Thyroid gland (tissue), 4 donors: ENCODE results near the gene PACSIN1. TPM values are rescaled to one million over a fixed set of nuclear protein-coding genes. Genes with fewer than 3 reads are reported as not detected.

Experiments
- DNase-seq, 2 donors: peaks; one replicate each; pipeline ENCODE4 v3.0.0-alpha.2; 2019
- H3K27ac ChIP-seq, 3 donors: fragments of 200-600 bp; sonication (generic); 1 replicate in 2 of 3; 2 replicates in 1 of 3; pipeline ENCODE4 v1.5.1; 2016 to 2019; ENCODE audit warnings: mild to moderate bottlenecking in 1 of 3, moderate library complexity in 1 of 3
- H3K27me3 ChIP-seq: fragments of 200-600 bp; sonication (generic); one replicate; pipeline ENCODE4 v1.5.1; 2019
- H3K36me3 ChIP-seq, 2 donors: fragments of 200-600 bp; sonication (generic); one replicate each; pipeline ENCODE4 v1.5.1; 2016 to 2019
- H3K4me1 ChIP-seq, 2 donors: fragments of 200-600 bp; sonication (generic); one replicate each; pipeline ENCODE4 v1.5.1; 2017 to 2019
- H3K4me3 ChIP-seq, 3 donors: fragments of 200-600 bp; sonication (generic); replicated peaks in 1 of 3; 1 replicate in 2 of 3; 2 replicates in 1 of 3; pipeline ENCODE4 v1.5.1; 2016; ENCODE audit warnings: mild to moderate bottlenecking in 1 of 3
- H3K9me3 ChIP-seq: fragments of 200-600 bp; sonication (generic); one replicate; pipeline ENCODE4 v1.5.1; 2017
- CTCF ChIP-seq, 6 experiments: fragments of 200-600 bp in 3 of 6; fragments of 450-650 bp in 3 of 6; sonication (generic) in 3 of 6; IDR thresholded peaks; one replicate each; pipeline ENCODE4 v1.5.1; 2016 to 2019; ENCODE audit warnings: antibody characterized with exemption in 6 of 6, mild to moderate bottlenecking in 2 of 6, inconsistent platforms in 1 of 6, moderate library complexity in 1 of 6
- POLR2A ChIP-seq, 2 donors: fragments of 450-650 bp; IDR thresholded peaks; one replicate each; pipeline ENCODE4 v1.6.1; 2017; ENCODE audit warnings: antibody characterized with exemption in 2 of 2, mild to moderate bottlenecking in 2 of 2, moderate library complexity in 1 of 2
- WGBS, 2 donors: methylation state at CpG; one replicate each; pipeline ENCODE4 v1.1.5; 2017; 5-methylcytosine and 5-hydroxymethylcytosine counted together
- intact Hi-C: fragments of 100-400 bp; cut with DNase I; formaldehyde crosslinking; loops from one replicate; pipeline ENCODE4 v1.15.1; 2023
- total RNA-seq, 4 donors: library from RNA; depleted of rRNA; stranded (reverse); fragments of >200 nt; gene quantifications; one replicate each; pipeline ENCODE4 v1.2.3, GENCODE V29; 2016

PACSIN1 gene
- total RNA-seq, 4 donors from 2014 or later: 0.11 TPM; not detected in 3

DNA sequence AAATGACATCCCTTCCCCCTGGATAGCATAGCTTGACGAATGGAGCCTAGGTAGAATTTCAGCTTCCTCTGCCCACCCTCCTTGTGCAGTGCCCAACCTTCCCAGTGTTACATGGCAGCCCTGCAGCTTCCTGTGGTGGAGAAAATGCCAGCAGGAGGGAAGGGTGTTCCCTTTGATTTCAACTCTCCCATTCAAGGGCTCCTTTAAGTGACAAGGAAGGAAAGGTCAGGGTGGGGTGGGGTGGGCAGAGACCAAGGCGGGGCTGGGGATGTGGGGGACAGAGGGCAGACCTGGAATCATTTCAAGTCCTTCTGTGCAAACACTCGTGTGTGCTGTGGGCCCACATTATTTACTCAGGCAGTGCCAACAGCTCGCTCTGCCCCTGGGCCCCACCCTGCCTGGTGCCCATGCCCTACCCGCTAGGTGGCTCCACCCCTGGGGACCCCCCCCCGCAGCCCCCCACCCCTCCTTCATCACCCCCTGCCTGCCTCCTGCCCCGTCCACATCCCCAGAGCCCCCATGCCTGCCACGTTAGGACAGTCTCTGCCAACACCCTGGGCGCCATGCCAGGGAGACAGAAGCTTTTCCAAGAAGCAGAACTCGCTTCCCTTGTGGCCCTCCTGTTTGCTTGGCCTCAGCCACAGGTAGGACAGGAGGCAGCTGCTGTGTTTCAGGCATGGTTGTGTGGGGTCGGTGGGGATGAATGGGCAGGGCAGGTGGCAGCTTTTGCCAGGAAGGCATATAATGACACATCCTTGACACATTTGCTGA is 80.9 kb downstream of the PACSIN1 start:
- no peak for TF ChIP-seq CTCF (IDR thresholded peaks at IDR 0.05)
- TF ChIP-seq POLR2A (IDR thresholded peaks at IDR 0.05): no peak
- Histone ChIP-seq H3K9me3 (no peaks in the 10 kb centered on the region), H3K36me3 (no peaks in the 10 kb centered on the region), H3K4me1 (peaks cover 9 to 30% of the 10 kb centered on the region in 2 donors), H3K4me3 (no peak overlapping the region), H3K27me3 (no peaks in the 10 kb centered on the region), H3K27ac (peak overlapping the region; percentile 1 to 49 (median 23))
- WGBS, 2 donors: 13 to 14% methylated on average over 8 to 10 of the region's 11 CpGs
- DNase-seq: peak; percentile 92 to 93
- intact Hi-C loops: no loop called here

- H3K27me3 ChIP-seq: no peaks in the 10 kb centered on the region
- H3K36me3 ChIP-seq: no peaks in the 10 kb centered on the region
- H3K27ac ChIP-seq: peak overlapping the region in 1 of 3 donors; percentile 49
- no peaks in the 10 kb centered on the region for H3K9me3 ChIP-seq
- peaks cover 9 to 34% of the 10 kb centered on the region in 2 donors for H3K4me1 ChIP-seq
- H3K4me3 ChIP-seq: no peak overlapping the region
- no peak for DNase-seq
- intact Hi-C loops: no loop called here
- WGBS, 2 donors: 87 to 92% methylated on average over 8 to 10 of the region's 11 CpGs
- TF ChIP-seq POLR2A (IDR thresholded peaks at IDR 0.05) (no peak), CTCF (IDR thresholded peaks at IDR 0.05) (no peak)
Measured at GRCh38 chr6:34547701-34548644, 82.1 kb downstream of the PACSIN1 start.

DNA sequence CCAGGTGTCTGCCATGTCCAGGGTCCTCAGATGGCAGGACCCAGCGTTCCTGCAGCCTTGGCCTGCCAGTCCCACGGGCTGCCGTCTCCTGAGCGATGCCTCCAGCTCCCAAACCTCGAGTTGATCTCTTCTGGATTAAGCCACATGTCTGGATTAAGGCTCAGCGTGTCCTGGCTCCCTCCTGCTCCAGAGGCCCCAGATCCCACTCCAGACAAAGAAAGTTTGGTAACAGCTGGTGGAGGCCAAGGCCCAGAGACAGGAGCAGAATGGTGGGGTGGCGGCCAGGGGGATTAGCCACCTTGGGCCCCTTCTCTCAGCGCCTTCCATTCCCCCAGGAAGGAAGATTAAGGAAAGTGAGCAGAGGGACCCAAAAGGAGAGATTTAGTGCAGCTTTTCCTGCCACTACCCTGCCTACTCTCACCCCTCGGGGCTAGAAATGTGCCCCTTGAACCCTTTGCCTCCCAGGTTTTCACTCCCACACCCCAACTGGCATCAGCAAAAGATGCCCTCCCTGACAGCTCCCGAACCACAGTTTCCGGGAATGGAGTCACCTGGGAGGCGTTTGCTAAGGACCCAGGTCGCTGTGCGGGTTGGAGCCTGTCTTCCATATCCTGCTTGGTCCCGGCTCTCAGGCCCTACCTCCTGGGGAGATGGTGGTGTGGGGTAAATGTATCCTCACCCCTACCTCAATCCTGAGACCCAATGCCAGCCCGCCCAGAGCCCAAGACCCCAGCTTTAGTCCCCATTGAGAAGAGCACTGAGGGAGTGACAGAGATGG is 83.3 kb downstream of the PACSIN1 start:
- intact Hi-C loops: no loop called here
- H3K36me3 ChIP-seq: no peaks in the 10 kb centered on the region
- H3K27ac ChIP-seq: no peak overlapping the region
- TF ChIP-seq CTCF (IDR thresholded peaks at IDR 0.05) (no peak), POLR2A (IDR thresholded peaks at IDR 0.05) (no peak)
- no peaks in the 10 kb centered on the region for H3K9me3 ChIP-seq
- WGBS, 2 donors: 88 to 89% methylated on average over 11 to 14 of the region's 16 CpGs
- H3K27me3 ChIP-seq: no peaks in the 10 kb centered on the region
- no peak overlapping the region for H3K4me3 ChIP-seq
- DNase-seq: no peak
- H3K4me1 ChIP-seq: peaks cover 9 to 40% of the 10 kb centered on the region in 2 donors

GRCh38 chr6:34549804-34550202 is 83.9 kb downstream of the PACSIN1 start:
- no peak for TF ChIP-seq POLR2A (IDR thresholded peaks at IDR 0.05)
- no peak for TF ChIP-seq CTCF (IDR thresholded peaks at IDR 0.05)
- no peaks in the 10 kb centered on the region for H3K27me3 ChIP-seq
- intact Hi-C loops: no loop called here

More at GRCh38 chr6:34549804-34550202, 83.9 kb downstream of the PACSIN1 start:
- no peaks in the 10 kb centered on the region for H3K9me3 ChIP-seq
- WGBS, 2 donors: 86 to 88% methylated on average over 2 of the region's 2 CpGs
- H3K4me3 ChIP-seq: no peak overlapping the region
- DNase-seq: no peak
- H3K27ac ChIP-seq: no peak overlapping the region
- no peaks in the 10 kb centered on the region for H3K36me3 ChIP-seq
- peaks cover 9 to 38% of the 10 kb centered on the region in 2 donors for H3K4me1 ChIP-seq
